ENCODE measurements around the gene PHLDB3. TPM values are rescaled to one million over a fixed set of nuclear protein-coding genes. Genes with fewer than 3 reads are reported as not detected.
A peak's percentile ranks its signal among the peaks of the same experiment; 100 is the strongest.

PHLDB3 gene
- total RNA-seq, 1 donor from 2014 or later: 13.4 TPM

GRCh38 chr19:43538922-43539321, 34.4 kb upstream of the PHLDB3 start:
- no peak overlapping the region for H3K4me3 Mint-ChIP-seq (ENCODE audit: unreplicated experiment)
- peaks cover 25% of the 10 kb centered on the region for H3K36me3 ChIP-seq (ENCODE audit: insufficient read depth, low read length)
- no peak overlapping the region for H3K27ac Mint-ChIP-seq (ENCODE audit: unreplicated experiment)
- no peak overlapping the region for H2AFZ ChIP-seq (ENCODE audit: low read depth, low read length)
- no peak overlapping the region for H3K9ac ChIP-seq (ENCODE audit: low read length)
- no peak overlapping the region for H3K27ac ChIP-seq (ENCODE audit: low read depth, low read length)
- DNase-seq (ENCODE audit: low read depth) (no peak), FAIRE-seq (no peak)
- TF ChIP-seq CTCF (IDR thresholded peaks at IDR 0.05; ENCODE audit: insufficient read depth, low read depth, low read length) (no peak), EZH2 (IDR thresholded peaks at IDR 0.05; ENCODE audit: insufficient read depth, low read length) (no peak)
- H3K36me3 Mint-ChIP-seq (ENCODE audit: low read depth, unreplicated experiment): peaks cover 29% of the 10 kb centered on the region
- H3K9me3 ChIP-seq (ENCODE audit: insufficient read depth, low read depth, low read length): no peaks in the 10 kb centered on the region
- H3K4me3 ChIP-seq (ENCODE audit: insufficient read depth, low read depth, low read length): no peak overlapping the region
- H3K4me1 Mint-ChIP-seq (ENCODE audit: low read depth, unreplicated experiment): no peaks in the 10 kb centered on the region
- no peaks in the 10 kb centered on the region for H3K79me2 ChIP-seq (ENCODE audit: insufficient read depth, low read length)
- H3K9me3 Mint-ChIP-seq (ENCODE audit: unreplicated experiment): peaks cover 3% of the 10 kb centered on the region
- no peaks in the 10 kb centered on the region for H3K27me3 ChIP-seq (ENCODE audit: insufficient read depth, low read length)
- no peaks in the 10 kb centered on the region for H3K4me1 ChIP-seq (ENCODE audit: insufficient read depth, low read length)
- H4K20me1 ChIP-seq (ENCODE audit: insufficient read depth, low read length): no peaks in the 10 kb centered on the region
- no peaks in the 10 kb centered on the region for H3K27me3 Mint-ChIP-seq (ENCODE audit: low read depth, unreplicated experiment)
- H3K4me2 ChIP-seq (ENCODE audit: low read length): no peak overlapping the region

GRCh38 chr19:43534816-43535761, 30.5 kb upstream of the PHLDB3 start:
- Histone ChIP-seq H3K27me3 (ENCODE audit: insufficient read depth, low read length) (no peaks in the 10 kb centered on the region), H2AFZ (ENCODE audit: low read depth, low read length) (no peak overlapping the region), H3K36me3 (ENCODE audit: insufficient read depth, low read length) (peaks cover 9% of the 10 kb centered on the region), H3K27ac (ENCODE audit: low read depth, low read length) (no peak overlapping the region), H3K9ac (ENCODE audit: low read length) (no peak overlapping the region), H3K4me3 (ENCODE audit: insufficient read depth, low read depth, low read length) (no peak overlapping the region), H3K79me2 (ENCODE audit: insufficient read depth, low read length) (no peaks in the 10 kb centered on the region), H3K4me2 (ENCODE audit: low read length) (peak overlapping the region; percentile 89), H3K9me3 (ENCODE audit: insufficient read depth, low read depth, low read length) (no peaks in the 10 kb centered on the region), H4K20me1 (ENCODE audit: insufficient read depth, low read length) (no peaks in the 10 kb centered on the region), H3K4me1 (ENCODE audit: insufficient read depth, low read length) (peaks cover 16% of the 10 kb centered on the region)
- H3K4me1 Mint-ChIP-seq (ENCODE audit: low read depth, unreplicated experiment): peaks cover 1% of the 10 kb centered on the region
- no peak for DNase-seq (ENCODE audit: low read depth)
- H3K4me3 Mint-ChIP-seq (ENCODE audit: unreplicated experiment): no peak overlapping the region
- peak overlapping the region; percentile 8 for H3K27ac Mint-ChIP-seq (ENCODE audit: unreplicated experiment)
- H3K36me3 Mint-ChIP-seq (ENCODE audit: low read depth, unreplicated experiment): peaks cover 16% of the 10 kb centered on the region
- FAIRE-seq: no peak
- TF ChIP-seq CTCF (IDR thresholded peaks at IDR 0.05; ENCODE audit: insufficient read depth, low read depth, low read length) (peak; percentile 58), EZH2 (IDR thresholded peaks at IDR 0.05; ENCODE audit: insufficient read depth, low read length) (no peak)
- peaks cover 3% of the 10 kb centered on the region for H3K9me3 Mint-ChIP-seq (ENCODE audit: unreplicated experiment)
- no peaks in the 10 kb centered on the region for H3K27me3 Mint-ChIP-seq (ENCODE audit: low read depth, unreplicated experiment)

Data from astrocyte (in vitro differentiated cells and primary cell).